ENCODE results near the gene ANXA4. TPM values are rescaled to one million over a fixed set of nuclear protein-coding genes. Genes with fewer than 3 reads are reported as not detected.

Gene ANXA4
- total RNA-seq, 1 donor from 2014 or later, result 29.1 TPM

DNA sequence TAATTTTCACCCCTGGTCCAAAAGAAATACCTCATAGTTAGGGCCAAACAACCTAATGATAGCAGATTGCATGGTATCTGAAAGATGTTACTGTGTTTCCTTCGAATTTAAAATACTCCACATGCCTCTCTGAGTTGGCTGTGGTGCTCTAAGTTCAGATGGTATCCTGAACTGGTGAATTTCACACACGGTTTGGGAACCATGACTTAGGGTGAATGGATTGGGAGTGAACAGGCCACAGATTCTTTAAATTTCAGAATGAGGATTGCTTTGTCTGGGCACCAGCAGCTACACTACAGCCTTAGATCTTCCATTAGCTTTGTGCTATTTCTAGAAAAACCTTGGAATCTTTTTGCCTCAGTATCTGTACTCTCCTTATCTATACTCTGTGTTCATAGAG, 93.7 kb downstream of the ANXA4 start:
- H3K4me3 ChIP-seq, result no peak overlapping the region
- H3K4me1 ChIP-seq, result peaks cover 0 to 15% of the 10 kb centered on the region in 2 donors
- no peak overlapping the region for H3K27ac ChIP-seq
- no peak for DNase-seq (ENCODE audit: low spot score in 2 of 2)
- H3K36me3 ChIP-seq, result peaks cover 3 to 13% of the 10 kb centered on the region in 2 donors
- H3K9me3 ChIP-seq, result no peaks in the 10 kb centered on the region
- intact Hi-C loops (cut with DNase I), result no loop called here
- no peaks in the 10 kb centered on the region for H3K27me3 ChIP-seq
- no peak for TF ChIP-seq CTCF (IDR thresholded peaks at IDR 0.05)

GRCh38 chr2:69836316-69836715, 94.4 kb downstream of the ANXA4 start:
- TF ChIP-seq CTCF (IDR thresholded peaks at IDR 0.05), result no peak
- peaks cover 0 to 9% of the 10 kb centered on the region in 2 donors for H3K4me1 ChIP-seq
- peaks cover 9 to 19% of the 10 kb centered on the region in 2 donors for H3K36me3 ChIP-seq
- H3K27ac ChIP-seq, result no peak overlapping the region
- intact Hi-C loops (cut with DNase I), result no loop called here
- no peak overlapping the region for H3K4me3 ChIP-seq
- no peak for DNase-seq (ENCODE audit: low spot score in 2 of 2)
- H3K9me3 ChIP-seq, result no peaks in the 10 kb centered on the region
- H3K27me3 ChIP-seq, result no peaks in the 10 kb centered on the region

DNA sequence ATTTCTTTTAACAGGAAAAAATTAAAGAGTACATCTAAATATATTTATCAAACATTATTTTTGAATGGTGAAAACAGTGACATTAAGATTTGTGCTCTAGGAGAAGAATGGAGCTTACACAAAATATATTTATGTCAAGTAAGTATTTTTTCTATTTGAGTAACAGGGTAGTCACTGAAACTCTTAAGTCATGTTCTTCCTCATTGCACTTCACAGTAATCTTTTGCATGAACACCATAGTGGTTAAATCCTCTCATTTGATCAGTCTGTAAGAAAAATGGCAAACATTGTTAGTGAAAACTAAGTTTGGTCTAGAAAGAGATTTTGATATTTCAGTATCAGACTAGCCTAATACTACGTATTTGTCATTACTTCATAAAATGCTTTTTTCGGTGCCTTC, 95.6 kb downstream of the ANXA4 start:
- peaks cover 9 to 20% of the 10 kb centered on the region in 2 donors for H3K36me3 ChIP-seq
- no peaks in the 10 kb centered on the region for H3K27me3 ChIP-seq
- no peaks in the 10 kb centered on the region for H3K9me3 ChIP-seq
- intact Hi-C loops (cut with DNase I), result no loop called here
- H3K4me1 ChIP-seq, result no peaks in the 10 kb centered on the region
- no peak overlapping the region for H3K27ac ChIP-seq
- DNase-seq (ENCODE audit: low spot score in 2 of 2), result no peak
- no peak overlapping the region for H3K4me3 ChIP-seq
- TF ChIP-seq CTCF (IDR thresholded peaks at IDR 0.05), result no peak

DNA sequence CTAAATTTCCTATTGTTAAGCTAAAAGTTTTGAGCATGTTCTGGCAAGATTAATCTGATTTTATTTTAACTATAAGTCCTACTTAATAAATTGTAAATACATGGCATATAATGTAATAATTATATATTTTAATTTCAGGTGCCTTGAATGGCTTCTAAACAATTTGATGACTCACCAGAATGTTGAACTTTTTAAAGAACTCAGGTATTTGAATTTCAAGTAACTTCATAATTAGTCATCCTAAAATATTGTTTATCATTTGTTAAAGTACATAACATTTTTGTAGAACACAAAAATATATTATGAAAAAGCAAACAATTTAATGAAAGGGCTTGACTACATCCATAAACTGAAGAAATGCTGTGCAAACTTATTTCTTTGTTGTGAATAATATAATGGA, 102.1 kb downstream of the ANXA4 start:
- peaks cover 19 to 64% of the 10 kb centered on the region in 2 donors for H3K36me3 ChIP-seq
- H3K9me3 ChIP-seq, result no peaks in the 10 kb centered on the region
- no peak for DNase-seq (ENCODE audit: low spot score in 2 of 2)

GRCh38 chr2:69844560-69844959, 102.6 kb downstream of the ANXA4 start:
- H3K4me1 ChIP-seq, result no peaks in the 10 kb centered on the region
- H3K36me3 ChIP-seq, result peaks cover 23 to 62% of the 10 kb centered on the region in 2 donors
- TF ChIP-seq CTCF (IDR thresholded peaks at IDR 0.05), result no peak
- no peak overlapping the region for H3K27ac ChIP-seq
- no peaks in the 10 kb centered on the region for H3K9me3 ChIP-seq
- DNase-seq (ENCODE audit: low spot score in 2 of 2), result no peak
- H3K4me3 ChIP-seq, result no peak overlapping the region
- intact Hi-C loops (cut with DNase I), result no loop called here
- H3K27me3 ChIP-seq, result no peaks in the 10 kb centered on the region

More for the DNA sequence above, 102.1 kb downstream of the ANXA4 start:
- no peak for TF ChIP-seq CTCF (IDR thresholded peaks at IDR 0.05)
- Histone ChIP-seq H3K4me1 (no peaks in the 10 kb centered on the region), H3K27ac (no peak overlapping the region), H3K4me3 (no peak overlapping the region), H3K27me3 (no peaks in the 10 kb centered on the region)
- intact Hi-C loops (cut with DNase I), result no loop called here
